Type B pancreatic cell (in vitro differentiated cells): ENCODE data around the gene TRDN. TPM values are rescaled to one million over a fixed set of nuclear protein-coding genes. Genes with fewer than 3 reads are reported as not detected.

Experiments
- DNase-seq: peaks from one replicate; pipeline ENCODE4 v3.0.0; 2021; ENCODE audit warnings: mixed read lengths; ENCODE audit not compliant: unreplicated experiment; ENCODE audit errors: extremely low spot score
- H3K27ac Mint-ChIP-seq: 2 replicates; pipeline ENCODE4 v1.8.0; 2021; ENCODE audit warnings: mild to moderate bottlenecking, mixed read lengths
- H3K27me3 Mint-ChIP-seq: 2 replicates; pipeline ENCODE4 v1.8.0; 2021; ENCODE audit warnings: mixed read lengths
- H3K36me3 Mint-ChIP-seq: 2 replicates; pipeline ENCODE4 v1.8.0; 2021; ENCODE audit warnings: mixed read lengths
- H3K4me1 Mint-ChIP-seq: one replicate; pipeline ENCODE4 v1.8.0; 2021; ENCODE audit warnings: mixed read lengths; ENCODE audit not compliant: unreplicated experiment
- H3K4me3 Mint-ChIP-seq: 2 replicates; pipeline ENCODE4 v1.8.0; 2021; ENCODE audit warnings: mild to moderate bottlenecking, mixed read lengths
- H3K9me3 Mint-ChIP-seq: 2 replicates; pipeline ENCODE4 v1.8.0; 2021; ENCODE audit warnings: mixed read lengths
- CTCF ChIP-seq: fragments of 200-600 bp; sonication (generic); conservative IDR thresholded peaks from 2 replicates; pipeline ENCODE4 v1.5.0; 2021; ENCODE audit warnings: antibody characterized with exemption, mild to moderate bottlenecking
- total RNA-seq: library from RNA; stranded (reverse); gene quantifications from 2 replicates; pipeline ENCODE4 v1.2.1, GENCODE V29; 2021; ENCODE audit warnings: low replicate concordance

Gene TRDN
- total RNA-seq, 1 donor from 2014 or later: 0.34 TPM

GRCh38 chr6:123640567-123641187 lies 3.9 kb upstream of the TRDN start:
- Mint-ChIP-seq H3K36me3 (no peaks in the 10 kb centered on the region), H3K27me3 (no peaks in the 10 kb centered on the region), H3K9me3 (no peaks in the 10 kb centered on the region), H3K4me3 (no peak overlapping the region), H3K4me1 (no peaks in the 10 kb centered on the region), H3K27ac (no peak overlapping the region)
- DNase-seq: no peak
- TF ChIP-seq CTCF: no peak

- H3K4me3 Mint-ChIP-seq: no peak overlapping the region
- no peak overlapping the region for H3K27ac Mint-ChIP-seq
- no peak for TF ChIP-seq CTCF
- H3K4me1 Mint-ChIP-seq: no peaks in the 10 kb centered on the region
- no peaks in the 10 kb centered on the region for H3K36me3 Mint-ChIP-seq
- DNase-seq: no peak
- no peaks in the 10 kb centered on the region for H3K27me3 Mint-ChIP-seq
- H3K9me3 Mint-ChIP-seq: no peaks in the 10 kb centered on the region
Measured at GRCh38 chr6:123638865-123639264, 2.1 kb upstream of the TRDN start.

GRCh38 chr6:123636282-123636681 lies 468 bp downstream of the TRDN start:
- Mint-ChIP-seq H3K4me3 (no peak overlapping the region), H3K27ac (no peak overlapping the region), H3K4me1 (no peaks in the 10 kb centered on the region), H3K9me3 (no peaks in the 10 kb centered on the region), H3K27me3 (no peaks in the 10 kb centered on the region), H3K36me3 (no peaks in the 10 kb centered on the region)
- no peak for DNase-seq
- TF ChIP-seq CTCF: no peak

- TF ChIP-seq CTCF: no peak
- H3K27me3 Mint-ChIP-seq: no peaks in the 10 kb centered on the region
- H3K36me3 Mint-ChIP-seq: no peaks in the 10 kb centered on the region
- H3K4me1 Mint-ChIP-seq: no peaks in the 10 kb centered on the region
- H3K27ac Mint-ChIP-seq: no peak overlapping the region
- no peak for DNase-seq
- no peak overlapping the region for H3K4me3 Mint-ChIP-seq
- H3K9me3 Mint-ChIP-seq: no peaks in the 10 kb centered on the region
Measured at GRCh38 chr6:123635567-123635966, 1.2 kb downstream of the TRDN start.

GRCh38 chr6:123635144-123635543 lies 1.6 kb downstream of the TRDN start:
- no peak overlapping the region for H3K27ac Mint-ChIP-seq
- no peaks in the 10 kb centered on the region for H3K36me3 Mint-ChIP-seq
- no peaks in the 10 kb centered on the region for H3K4me1 Mint-ChIP-seq
- H3K27me3 Mint-ChIP-seq: no peaks in the 10 kb centered on the region
- DNase-seq: no peak
- H3K9me3 Mint-ChIP-seq: no peaks in the 10 kb centered on the region
- no peak overlapping the region for H3K4me3 Mint-ChIP-seq
- no peak for TF ChIP-seq CTCF

GRCh38 chr6:123632641-123633040 lies 4.1 kb downstream of the TRDN start:
- no peaks in the 10 kb centered on the region for H3K4me1 Mint-ChIP-seq
- no peak overlapping the region for H3K4me3 Mint-ChIP-seq
- no peak for TF ChIP-seq CTCF
- DNase-seq: no peak
- H3K27me3 Mint-ChIP-seq: no peaks in the 10 kb centered on the region
- no peaks in the 10 kb centered on the region for H3K9me3 Mint-ChIP-seq
- H3K27ac Mint-ChIP-seq: no peak overlapping the region
- H3K36me3 Mint-ChIP-seq: no peaks in the 10 kb centered on the region
